Myocyte (in vitro differentiated cells): Measurements from ENCODE around the gene GOPC. TPM values are rescaled to one million over a fixed set of nuclear protein-coding genes. Genes with fewer than 3 reads are reported as not detected.
"Not testable (repeated sequence)": the region's sequence is repeated elsewhere in the genome, so short reads cannot be mapped to it uniquely, and the experiment has no call there.

Experiments
- DNase-seq: peaks from one replicate; pipeline ENCODE4 v3.0.0-alpha.2; 2012; ENCODE audit warnings: low read depth
- polyA plus RNA-seq: library from polyadenylated mRNA; unstranded; fragments of >200 nt; gene quantifications from one replicate; pipeline ENCODE4 v1.2.1, GENCODE V29; 2012; ENCODE audit warnings: missing spikeins
- total RNA-seq: library from RNA; depleted of rRNA; stranded (reverse); fragments of >200 nt; gene quantifications from 2 replicates; pipeline ENCODE4 v1.2.3, GENCODE V29; 2014

Gene GOPC
- 63.3 and 68.7 TPM in 2 replicates for total RNA-seq
- polyA plus RNA-seq, result 37.3 TPM

GRCh38 chr6:117602151-117602898 is at the start of gene GOPC:
TSS of gene GOPC (minus strand) at chr6:117602511. CDS start at chr6:117602288, 223 bp downstream.
- peak; percentile 99 for DNase-seq

GRCh38 chr6:117651984-117652383 is 49.7 kb upstream of the GOPC start:
- DNase-seq, result not testable (repeated sequence)

- no peak for DNase-seq
These were observed 40.7 kb upstream of the GOPC start for GRCh38 chr6:117642976-117643375.

GRCh38 chr6:117637770-117638169 is 35.5 kb upstream of the GOPC start:
- no peak for DNase-seq

GRCh38 chr6:117629119-117629660 is 26.9 kb upstream of the GOPC start:
- DNase-seq, result no peak

- no peak for DNase-seq
These were observed 25.2 kb upstream of the GOPC start for GRCh38 chr6:117627533-117627932.

GRCh38 chr6:117624869-117625481 is 22.7 kb upstream of the GOPC start:
- DNase-seq, result no peak

- DNase-seq, result no peak
These were observed 16.9 kb upstream of the GOPC start for GRCh38 chr6:117619178-117619577.

GRCh38 chr6:117617210-117618035 is 15.1 kb upstream of the GOPC start:
- DNase-seq, result no peak

- DNase-seq, result no peak
These were observed 14.3 kb upstream of the GOPC start for GRCh38 chr6:117616391-117617209.

- DNase-seq, result peak; percentile 87
These were observed 13.6 kb upstream of the GOPC start for GRCh38 chr6:117615750-117616390.

- DNase-seq, result peak; percentile 65
These were observed 11.7 kb upstream of the GOPC start for GRCh38 chr6:117613920-117614560.

- DNase-seq, result no peak
These were observed 5.2 kb upstream of the GOPC start for GRCh38 chr6:117607511-117607910.

- peak; percentile 71 for DNase-seq
These were observed 3.0 kb upstream of the GOPC start for GRCh38 chr6:117605169-117605826.

GRCh38 chr6:117603821-117604220 is 1.5 kb upstream of the GOPC start:
- DNase-seq, result no peak

GRCh38 chr6:117602899-117603588 is 733 bp upstream of the GOPC start:
- DNase-seq, result no peak

GRCh38 chr6:117601811-117602150 is 530 bp downstream of the GOPC start:
- no peak for DNase-seq

- no peak for DNase-seq
These were observed 2.1 kb downstream of the GOPC start for GRCh38 chr6:117600008-117600743.
